ENCODE results near the gene PRKD3.

DNA sequence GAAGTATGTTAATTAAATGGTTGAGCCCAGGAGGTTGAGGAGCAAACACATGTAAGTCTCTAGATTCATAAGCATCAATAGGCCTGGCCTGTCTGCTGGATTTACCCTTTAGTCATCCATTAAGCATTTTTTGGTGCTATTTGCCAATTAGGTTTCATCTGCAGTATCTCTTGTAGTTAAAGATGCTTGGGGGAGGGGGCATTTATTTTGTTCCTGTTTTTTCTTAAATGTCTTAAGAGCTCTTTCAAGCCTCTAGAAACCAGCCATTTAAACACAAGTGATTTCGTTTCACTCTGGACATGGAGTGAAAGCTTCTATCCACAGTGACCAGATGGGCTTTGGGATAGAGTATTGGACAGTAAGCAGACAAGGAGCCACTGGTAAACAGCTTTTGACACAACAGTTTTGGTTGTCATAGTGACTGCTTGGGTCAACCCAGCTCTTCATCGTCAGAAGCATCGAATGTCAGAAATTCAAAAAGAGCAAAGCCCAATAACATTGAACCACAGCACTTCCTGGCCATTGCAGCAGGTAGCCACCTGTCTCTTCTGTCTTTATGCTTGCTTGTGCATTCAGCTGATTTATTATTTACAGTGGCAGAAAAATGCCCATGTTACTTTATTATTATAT is 24.7 kb upstream of the PRKD3 start:
- TF ChIP-seq ZNF652 (CRISPR knock-in tag; IDR thresholded peaks at IDR 0.05; ENCODE audit: borderline replicate concordance, low read depth), result no peak
- TF ChIP-seq, protein P1, sequence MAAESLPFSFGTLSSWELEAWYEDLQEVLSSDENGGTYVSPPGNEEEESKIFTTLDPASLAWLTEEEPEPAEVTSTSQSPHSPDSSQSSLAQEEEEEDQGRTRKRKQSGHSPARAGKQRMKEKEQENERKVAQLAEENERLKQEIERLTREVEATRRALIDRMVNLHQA (CRISPR knock-in tag; IDR thresholded peaks at IDR 0.05), result no peak
- TF ChIP-seq, protein P2, sequence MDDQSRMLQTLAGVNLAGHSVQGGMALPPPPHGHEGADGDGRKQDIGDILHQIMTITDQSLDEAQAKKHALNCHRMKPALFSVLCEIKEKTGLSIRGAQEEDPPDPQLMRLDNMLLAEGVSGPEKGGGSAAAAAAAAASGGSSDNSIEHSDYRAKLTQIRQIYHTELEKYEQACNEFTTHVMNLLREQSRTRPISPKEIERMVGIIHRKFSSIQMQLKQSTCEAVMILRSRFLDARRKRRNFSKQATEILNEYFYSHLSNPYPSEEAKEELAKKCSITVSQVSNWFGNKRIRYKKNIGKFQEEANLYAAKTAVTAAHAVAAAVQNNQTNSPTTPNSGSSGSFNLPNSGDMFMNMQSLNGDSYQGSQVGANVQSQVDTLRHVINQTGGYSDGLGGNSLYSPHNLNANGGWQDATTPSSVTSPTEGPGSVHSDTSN (CRISPR knock-in tag; IDR thresholded peaks at IDR 0.05; ENCODE audit: borderline replicate concordance), result no peak
- TF ChIP-seq, protein P3, sequence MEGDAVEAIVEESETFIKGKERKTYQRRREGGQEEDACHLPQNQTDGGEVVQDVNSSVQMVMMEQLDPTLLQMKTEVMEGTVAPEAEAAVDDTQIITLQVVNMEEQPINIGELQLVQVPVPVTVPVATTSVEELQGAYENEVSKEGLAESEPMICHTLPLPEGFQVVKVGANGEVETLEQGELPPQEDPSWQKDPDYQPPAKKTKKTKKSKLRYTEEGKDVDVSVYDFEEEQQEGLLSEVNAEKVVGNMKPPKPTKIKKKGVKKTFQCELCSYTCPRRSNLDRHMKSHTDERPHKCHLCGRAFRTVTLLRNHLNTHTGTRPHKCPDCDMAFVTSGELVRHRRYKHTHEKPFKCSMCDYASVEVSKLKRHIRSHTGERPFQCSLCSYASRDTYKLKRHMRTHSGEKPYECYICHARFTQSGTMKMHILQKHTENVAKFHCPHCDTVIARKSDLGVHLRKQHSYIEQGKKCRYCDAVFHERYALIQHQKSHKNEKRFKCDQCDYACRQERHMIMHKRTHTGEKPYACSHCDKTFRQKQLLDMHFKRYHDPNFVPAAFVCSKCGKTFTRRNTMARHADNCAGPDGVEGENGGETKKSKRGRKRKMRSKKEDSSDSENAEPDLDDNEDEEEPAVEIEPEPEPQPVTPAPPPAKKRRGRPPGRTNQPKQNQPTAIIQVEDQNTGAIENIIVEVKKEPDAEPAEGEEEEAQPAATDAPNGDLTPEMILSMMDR (CRISPR knock-in tag; IDR thresholded peaks at IDR 0.05), result no peak
- no peak for TF ChIP-seq IRF2 (CRISPR knock-in tag; IDR thresholded peaks at IDR 0.05)
- no peak for TF ChIP-seq MIER3 (CRISPR knock-in tag; IDR thresholded peaks at IDR 0.05; ENCODE audit: borderline replicate concordance)
- TF ChIP-seq SMC3 (IDR thresholded peaks at IDR 0.05; ENCODE audit: low read length), result no peak
- TF ChIP-seq ZNF282 (IDR thresholded peaks at IDR 0.05; ENCODE audit: partially characterized antibody), result no peak
- no peak for TF ChIP-seq KDM1A (CRISPR knock-in tag; IDR thresholded peaks at IDR 0.05)
- TF ChIP-seq TAF1 (CRISPR knock-in tag; IDR thresholded peaks at IDR 0.05), result no peak
- TF ChIP-seq, protein P4, sequence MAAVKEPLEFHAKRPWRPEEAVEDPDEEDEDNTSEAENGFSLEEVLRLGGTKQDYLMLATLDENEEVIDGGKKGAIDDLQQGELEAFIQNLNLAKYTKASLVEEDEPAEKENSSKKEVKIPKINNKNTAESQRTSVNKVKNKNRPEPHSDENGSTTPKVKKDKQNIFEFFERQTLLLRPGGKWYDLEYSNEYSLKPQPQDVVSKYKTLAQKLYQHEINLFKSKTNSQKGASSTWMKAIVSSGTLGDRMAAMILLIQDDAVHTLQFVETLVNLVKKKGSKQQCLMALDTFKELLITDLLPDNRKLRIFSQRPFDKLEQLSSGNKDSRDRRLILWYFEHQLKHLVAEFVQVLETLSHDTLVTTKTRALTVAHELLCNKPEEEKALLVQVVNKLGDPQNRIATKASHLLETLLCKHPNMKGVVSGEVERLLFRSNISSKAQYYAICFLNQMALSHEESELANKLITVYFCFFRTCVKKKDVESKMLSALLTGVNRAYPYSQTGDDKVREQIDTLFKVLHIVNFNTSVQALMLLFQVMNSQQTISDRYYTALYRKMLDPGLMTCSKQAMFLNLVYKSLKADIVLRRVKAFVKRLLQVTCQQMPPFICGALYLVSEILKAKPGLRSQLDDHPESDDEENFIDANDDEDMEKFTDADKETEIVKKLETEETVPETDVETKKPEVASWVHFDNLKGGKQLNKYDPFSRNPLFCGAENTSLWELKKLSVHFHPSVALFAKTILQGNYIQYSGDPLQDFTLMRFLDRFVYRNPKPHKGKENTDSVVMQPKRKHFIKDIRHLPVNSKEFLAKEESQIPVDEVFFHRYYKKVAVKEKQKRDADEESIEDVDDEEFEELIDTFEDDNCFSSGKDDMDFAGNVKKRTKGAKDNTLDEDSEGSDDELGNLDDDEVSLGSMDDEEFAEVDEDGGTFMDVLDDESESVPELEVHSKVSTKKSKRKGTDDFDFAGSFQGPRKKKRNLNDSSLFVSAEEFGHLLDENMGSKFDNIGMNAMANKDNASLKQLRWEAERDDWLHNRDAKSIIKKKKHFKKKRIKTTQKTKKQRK (IDR thresholded peaks at IDR 0.05; ENCODE audit: low read length), result no peak
- no peak for TF ChIP-seq ATM (IDR thresholded peaks at IDR 0.05; ENCODE audit: borderline replicate concordance)
- TF ChIP-seq TOE1 (CRISPR knock-in tag; IDR thresholded peaks at IDR 0.05), result no peak
